ENCODE data around the gene PLXNC1. TPM values are rescaled to one million over a fixed set of nuclear protein-coding genes. Genes with fewer than 3 reads are reported as not detected.

The PLXNC1 gene
- total and polyA plus RNA-seq, 4 donors: 0.71 to 12.0 (median 3.3) TPM

DNA sequence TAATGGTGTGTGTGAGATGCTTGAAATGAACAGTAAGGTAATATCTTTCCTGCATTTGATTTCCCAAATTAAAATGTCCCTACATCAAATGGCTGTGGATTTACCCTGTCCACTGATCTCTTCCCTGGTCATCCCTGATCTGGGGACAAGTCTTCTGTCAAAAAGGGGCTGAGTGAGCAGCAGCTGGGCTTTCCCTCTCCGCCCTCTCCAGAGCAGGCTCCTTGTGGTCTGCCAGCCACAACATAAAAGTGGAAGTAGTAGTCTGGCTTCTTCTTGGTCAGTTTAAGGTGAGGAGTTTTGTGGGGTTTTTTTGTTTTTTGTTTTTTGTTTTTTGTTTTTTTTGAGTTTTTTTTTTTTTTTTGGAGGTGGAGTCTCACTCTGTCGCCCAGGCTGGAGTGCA lies 25.2 kb upstream of the PLXNC1 start:
- H3K4me1 ChIP-seq (ENCODE audit: control insufficient read depth in 4 of 4, insufficient read depth in 4 of 4, low read length in 3 of 4): no peaks in the 10 kb centered on the region
- WGBS: 81% methylated on average over 2 of the region's 2 CpGs
- no peak overlapping the region for H3K4me3 ChIP-seq (ENCODE audit: low read depth in 1 of 3, low read length in 3 of 3)
- no peak for DNase-seq (ENCODE audit: low spot score)
- H3K27me3 ChIP-seq (ENCODE audit: control insufficient read depth in 4 of 4, insufficient read depth in 4 of 4, low read length in 3 of 4): no peaks in the 10 kb centered on the region
- TF ChIP-seq, protein P1, sequence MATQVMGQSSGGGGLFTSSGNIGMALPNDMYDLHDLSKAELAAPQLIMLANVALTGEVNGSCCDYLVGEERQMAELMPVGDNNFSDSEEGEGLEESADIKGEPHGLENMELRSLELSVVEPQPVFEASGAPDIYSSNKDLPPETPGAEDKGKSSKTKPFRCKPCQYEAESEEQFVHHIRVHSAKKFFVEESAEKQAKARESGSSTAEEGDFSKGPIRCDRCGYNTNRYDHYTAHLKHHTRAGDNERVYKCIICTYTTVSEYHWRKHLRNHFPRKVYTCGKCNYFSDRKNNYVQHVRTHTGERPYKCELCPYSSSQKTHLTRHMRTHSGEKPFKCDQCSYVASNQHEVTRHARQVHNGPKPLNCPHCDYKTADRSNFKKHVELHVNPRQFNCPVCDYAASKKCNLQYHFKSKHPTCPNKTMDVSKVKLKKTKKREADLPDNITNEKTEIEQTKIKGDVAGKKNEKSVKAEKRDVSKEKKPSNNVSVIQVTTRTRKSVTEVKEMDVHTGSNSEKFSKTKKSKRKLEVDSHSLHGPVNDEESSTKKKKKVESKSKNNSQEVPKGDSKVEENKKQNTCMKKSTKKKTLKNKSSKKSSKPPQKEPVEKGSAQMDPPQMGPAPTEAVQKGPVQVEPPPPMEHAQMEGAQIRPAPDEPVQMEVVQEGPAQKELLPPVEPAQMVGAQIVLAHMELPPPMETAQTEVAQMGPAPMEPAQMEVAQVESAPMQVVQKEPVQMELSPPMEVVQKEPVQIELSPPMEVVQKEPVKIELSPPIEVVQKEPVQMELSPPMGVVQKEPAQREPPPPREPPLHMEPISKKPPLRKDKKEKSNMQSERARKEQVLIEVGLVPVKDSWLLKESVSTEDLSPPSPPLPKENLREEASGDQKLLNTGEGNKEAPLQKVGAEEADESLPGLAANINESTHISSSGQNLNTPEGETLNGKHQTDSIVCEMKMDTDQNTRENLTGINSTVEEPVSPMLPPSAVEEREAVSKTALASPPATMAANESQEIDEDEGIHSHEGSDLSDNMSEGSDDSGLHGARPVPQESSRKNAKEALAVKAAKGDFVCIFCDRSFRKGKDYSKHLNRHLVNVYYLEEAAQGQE (IDR thresholded peaks at IDR 0.05): no peak
- no peak for TF ChIP-seq TAF1 (conservative IDR thresholded peaks at IDR 0.05)
- no peak for TF ChIP-seq RXRA (IDR thresholded peaks at IDR 0.05)
- TF ChIP-seq, protein P2, sequence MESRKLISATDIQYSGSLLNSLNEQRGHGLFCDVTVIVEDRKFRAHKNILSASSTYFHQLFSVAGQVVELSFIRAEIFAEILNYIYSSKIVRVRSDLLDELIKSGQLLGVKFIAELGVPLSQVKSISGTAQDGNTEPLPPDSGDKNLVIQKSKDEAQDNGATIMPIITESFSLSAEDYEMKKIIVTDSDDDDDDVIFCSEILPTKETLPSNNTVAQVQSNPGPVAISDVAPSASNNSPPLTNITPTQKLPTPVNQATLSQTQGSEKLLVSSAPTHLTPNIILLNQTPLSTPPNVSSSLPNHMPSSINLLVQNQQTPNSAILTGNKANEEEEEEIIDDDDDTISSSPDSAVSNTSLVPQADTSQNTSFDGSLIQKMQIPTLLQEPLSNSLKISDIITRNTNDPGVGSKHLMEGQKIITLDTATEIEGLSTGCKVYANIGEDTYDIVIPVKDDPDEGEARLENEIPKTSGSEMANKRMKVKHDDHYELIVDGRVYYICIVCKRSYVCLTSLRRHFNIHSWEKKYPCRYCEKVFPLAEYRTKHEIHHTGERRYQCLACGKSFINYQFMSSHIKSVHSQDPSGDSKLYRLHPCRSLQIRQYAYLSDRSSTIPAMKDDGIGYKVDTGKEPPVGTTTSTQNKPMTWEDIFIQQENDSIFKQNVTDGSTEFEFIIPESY (IDR thresholded peaks at IDR 0.05): no peak
- TF ChIP-seq YY1 (IDR thresholded peaks at IDR 0.05): no peak
- TF ChIP-seq FOXA1 (IDR thresholded peaks at IDR 0.05): no peak
- no peak for TF ChIP-seq JUND (IDR thresholded peaks at IDR 0.05)
- H3K27ac ChIP-seq (ENCODE audit: low read depth in 1 of 2, low read length in 2 of 2): no peak overlapping the region
- no peak overlapping the region for H3K9ac ChIP-seq (ENCODE audit: low read depth in 1 of 2, low read length in 2 of 2)
- H3K9me3 ChIP-seq (ENCODE audit: control insufficient read depth in 4 of 4, low read length in 3 of 4): no peaks in the 10 kb centered on the region
- H3K36me3 ChIP-seq (ENCODE audit: control insufficient read depth in 4 of 4, insufficient read depth in 3 of 4, low read depth in 1 of 4, low read length in 3 of 4): no peaks in the 10 kb centered on the region

DNA sequence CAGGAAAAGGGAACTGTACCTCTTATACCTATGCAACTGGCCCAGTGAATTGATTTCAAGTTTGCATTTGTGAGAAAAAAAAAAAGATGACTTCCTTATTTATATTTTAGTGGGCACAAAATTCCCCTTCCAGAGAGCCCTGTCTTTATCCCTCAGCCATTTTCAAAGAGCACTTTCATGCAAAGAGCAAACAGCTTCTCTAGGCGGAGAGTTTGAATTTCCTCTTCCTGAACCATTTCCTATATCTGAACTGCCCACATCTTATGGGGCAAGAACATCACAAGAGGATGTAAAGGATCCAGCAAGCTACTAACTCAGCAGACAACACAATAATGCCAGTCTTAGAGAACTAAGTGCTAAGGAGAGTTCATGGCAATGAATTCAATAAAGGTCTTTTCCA lies 22.3 kb upstream of the PLXNC1 start:
- Histone ChIP-seq H3K27me3 (ENCODE audit: control insufficient read depth in 4 of 4, insufficient read depth in 4 of 4, low read length in 3 of 4) (no peaks in the 10 kb centered on the region), H3K36me3 (ENCODE audit: control insufficient read depth in 4 of 4, insufficient read depth in 3 of 4, low read depth in 1 of 4, low read length in 3 of 4) (no peaks in the 10 kb centered on the region), H3K4me1 (ENCODE audit: control insufficient read depth in 4 of 4, insufficient read depth in 4 of 4, low read length in 3 of 4) (no peaks in the 10 kb centered on the region), H3K27ac (ENCODE audit: low read depth in 1 of 2, low read length in 2 of 2) (no peak overlapping the region), H3K9me3 (ENCODE audit: control insufficient read depth in 4 of 4, low read length in 3 of 4) (no peaks in the 10 kb centered on the region), H3K9ac (ENCODE audit: low read depth in 1 of 2, low read length in 2 of 2) (no peak overlapping the region), H3K4me3 (ENCODE audit: low read depth in 1 of 3, low read length in 3 of 3) (no peak overlapping the region)
- DNase-seq (ENCODE audit: low spot score): no peak
- no peak for TF ChIP-seq FOXA1 (IDR thresholded peaks at IDR 0.05)
- TF ChIP-seq RXRA (IDR thresholded peaks at IDR 0.05): no peak
- TF ChIP-seq, protein P3, sequence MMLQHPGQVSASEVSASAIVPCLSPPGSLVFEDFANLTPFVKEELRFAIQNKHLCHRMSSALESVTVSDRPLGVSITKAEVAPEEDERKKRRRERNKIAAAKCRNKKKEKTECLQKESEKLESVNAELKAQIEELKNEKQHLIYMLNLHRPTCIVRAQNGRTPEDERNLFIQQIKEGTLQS (IDR thresholded peaks at IDR 0.05): no peak
- TF ChIP-seq HNF4A (conservative IDR thresholded peaks at IDR 0.05): no peak
- TF ChIP-seq, protein P4, sequence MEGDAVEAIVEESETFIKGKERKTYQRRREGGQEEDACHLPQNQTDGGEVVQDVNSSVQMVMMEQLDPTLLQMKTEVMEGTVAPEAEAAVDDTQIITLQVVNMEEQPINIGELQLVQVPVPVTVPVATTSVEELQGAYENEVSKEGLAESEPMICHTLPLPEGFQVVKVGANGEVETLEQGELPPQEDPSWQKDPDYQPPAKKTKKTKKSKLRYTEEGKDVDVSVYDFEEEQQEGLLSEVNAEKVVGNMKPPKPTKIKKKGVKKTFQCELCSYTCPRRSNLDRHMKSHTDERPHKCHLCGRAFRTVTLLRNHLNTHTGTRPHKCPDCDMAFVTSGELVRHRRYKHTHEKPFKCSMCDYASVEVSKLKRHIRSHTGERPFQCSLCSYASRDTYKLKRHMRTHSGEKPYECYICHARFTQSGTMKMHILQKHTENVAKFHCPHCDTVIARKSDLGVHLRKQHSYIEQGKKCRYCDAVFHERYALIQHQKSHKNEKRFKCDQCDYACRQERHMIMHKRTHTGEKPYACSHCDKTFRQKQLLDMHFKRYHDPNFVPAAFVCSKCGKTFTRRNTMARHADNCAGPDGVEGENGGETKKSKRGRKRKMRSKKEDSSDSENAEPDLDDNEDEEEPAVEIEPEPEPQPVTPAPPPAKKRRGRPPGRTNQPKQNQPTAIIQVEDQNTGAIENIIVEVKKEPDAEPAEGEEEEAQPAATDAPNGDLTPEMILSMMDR (IDR thresholded peaks at IDR 0.05; ENCODE audit: low read depth, low read length, missing input control): no peak
- no peak for TF ChIP-seq JUND (IDR thresholded peaks at IDR 0.05)
- no peak for TF ChIP-seq NR2F2 (IDR thresholded peaks at IDR 0.05)
- no peak for TF ChIP-seq HNF4G (IDR thresholded peaks at IDR 0.05)
- TF ChIP-seq FOXA2 (IDR thresholded peaks at IDR 0.05): no peak
- TF ChIP-seq EGR1 (IDR thresholded peaks at IDR 0.05; ENCODE audit: low read depth in 2 of 2): no peak
- TF ChIP-seq GABPA (IDR thresholded peaks at IDR 0.05 in 1 of 2, conservative IDR thresholded peaks at IDR 0.05 in 1 of 2): no peak
- TF ChIP-seq RAD21 (IDR thresholded peaks at IDR 0.05): no peak
- TF ChIP-seq SP1 (IDR thresholded peaks at IDR 0.05): no peak
- TF ChIP-seq, protein P5, sequence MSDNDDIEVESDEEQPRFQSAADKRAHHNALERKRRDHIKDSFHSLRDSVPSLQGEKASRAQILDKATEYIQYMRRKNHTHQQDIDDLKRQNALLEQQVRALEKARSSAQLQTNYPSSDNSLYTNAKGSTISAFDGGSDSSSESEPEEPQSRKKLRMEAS (IDR thresholded peaks at IDR 0.05): no peak
- TF ChIP-seq TAF1 (conservative IDR thresholded peaks at IDR 0.05): no peak
- TF ChIP-seq, protein P2 (IDR thresholded peaks at IDR 0.05): no peak
- TF ChIP-seq, protein P1 (IDR thresholded peaks at IDR 0.05): no peak
- TF ChIP-seq YY1 (IDR thresholded peaks at IDR 0.05): no peak
- 69% methylated on average over 1 of the region's 1 CpG for WGBS
